Activated T-cell treated with anti-CD3 and anti-CD28 coated beads for 1 hour (primary cell): ENCODE data around the gene TSPAN11.
"Not testable (repeated sequence)": the region's sequence is repeated elsewhere in the genome, so short reads cannot be mapped to it uniquely, and the experiment has no call there.

ENCODE experiments used
- DNase-seq: peaks from one replicate; pipeline ENCODE4 v3.0.0-alpha.2; 2020; ENCODE audit warnings: low read depth

Gene TSPAN11

GRCh38 chr12:31019561-31019960, 93.0 kb downstream of the TSPAN11 start:
- DNase-seq, result no peak

GRCh38 chr12:31019976-31020375, 93.4 kb downstream of the TSPAN11 start:
- DNase-seq, result no peak

- DNase-seq, result no peak
These were observed 94.0 kb downstream of the TSPAN11 start for GRCh38 chr12:31020385-31021166.

GRCh38 chr12:31021181-31021580, 94.6 kb downstream of the TSPAN11 start:
- DNase-seq, result no peak

GRCh38 chr12:31021809-31022494, 95.4 kb downstream of the TSPAN11 start:
- DNase-seq, result no peak

GRCh38 chr12:31023271-31023724, 96.8 kb downstream of the TSPAN11 start:
- DNase-seq, result no peak

DNA sequence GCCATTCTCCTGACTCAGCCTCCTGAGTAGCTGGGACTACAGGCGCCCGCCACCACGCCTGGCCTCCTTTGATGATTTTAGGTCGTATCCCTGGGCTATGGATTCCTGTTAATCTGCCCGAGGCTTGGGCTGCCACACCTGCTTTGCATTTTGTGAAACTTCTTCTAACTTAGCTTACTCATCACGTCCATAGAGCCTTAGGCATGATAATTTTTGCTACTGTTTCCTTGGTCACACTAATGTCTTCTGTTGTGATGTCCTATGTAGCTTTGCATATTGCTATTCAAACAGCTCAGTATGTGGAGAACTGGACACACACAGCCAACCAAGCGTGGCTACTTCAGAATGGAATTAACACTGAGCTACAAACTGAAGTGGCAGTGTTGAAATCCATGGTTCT, 99.7 kb downstream of the TSPAN11 start:
- DNase-seq, result no peak

DNA sequence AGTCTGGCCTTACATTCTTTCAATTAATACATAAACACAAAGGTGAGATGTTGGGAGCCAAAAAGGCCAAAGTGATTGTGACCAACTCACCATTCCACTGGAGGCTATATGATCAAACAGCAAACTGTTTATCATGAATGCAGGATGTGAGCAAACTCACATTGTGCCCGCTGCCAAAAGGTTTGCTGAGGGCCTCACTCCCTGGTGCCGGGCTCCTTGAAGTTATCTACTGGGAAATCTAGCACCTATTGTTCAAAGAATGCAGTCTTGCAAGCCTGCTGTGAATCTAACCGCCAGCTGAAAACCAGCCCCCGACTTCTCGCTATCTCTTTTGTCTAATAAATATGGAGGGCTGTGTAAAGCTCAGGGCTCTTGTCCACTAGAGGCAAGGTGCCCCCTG, 100.5 kb downstream of the TSPAN11 start:
- DNase-seq, result not testable (repeated sequence)

DNA sequence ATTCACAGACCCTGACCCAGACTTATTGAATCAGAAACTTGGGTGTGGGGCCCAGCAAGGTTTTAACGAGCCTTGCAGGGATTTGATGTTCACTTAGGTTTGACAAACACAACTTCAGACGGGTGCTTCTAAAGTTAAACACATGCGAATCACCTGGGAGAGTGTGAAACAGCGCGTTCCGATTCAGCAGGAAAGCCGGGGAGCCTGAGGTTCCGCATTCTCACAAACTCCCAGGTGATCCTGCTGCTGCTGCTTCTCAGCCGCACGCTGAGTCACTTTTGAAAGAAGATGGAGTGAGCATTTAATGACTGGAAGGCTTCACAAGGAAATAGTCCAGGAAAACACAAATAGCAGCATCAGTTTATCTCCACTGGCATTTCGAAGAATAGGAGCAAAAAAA, 102.9 kb downstream of the TSPAN11 start:
- no peak for DNase-seq

DNA sequence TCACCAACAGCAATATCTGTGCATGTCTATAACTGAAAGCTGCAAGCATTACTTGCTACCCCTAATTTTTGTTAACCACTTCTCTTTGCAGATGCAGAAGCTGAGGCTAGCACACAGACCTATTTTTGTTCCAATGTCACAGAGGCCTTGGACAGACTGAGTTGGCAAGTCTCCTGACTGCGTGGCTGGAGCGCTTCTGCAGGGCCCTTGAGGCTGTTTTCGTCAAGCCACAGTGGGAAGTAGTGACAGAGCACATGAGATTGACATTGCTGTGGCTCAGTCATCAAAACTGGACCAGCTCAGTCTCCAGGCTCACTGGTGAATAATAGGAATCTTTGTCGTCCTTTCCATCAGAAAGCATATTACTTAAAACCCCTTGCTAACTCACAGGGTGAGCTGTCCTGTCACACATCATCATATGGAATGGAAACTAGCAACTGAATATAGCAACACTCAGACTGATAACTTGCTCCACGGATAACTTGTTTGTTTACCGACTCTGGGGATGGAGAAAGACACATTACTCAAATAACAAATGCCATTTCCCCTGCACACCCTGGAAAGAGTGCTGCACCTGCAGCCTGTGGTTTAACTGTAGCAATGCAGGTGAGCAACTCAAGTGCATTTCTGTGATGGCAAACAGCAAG, 103.5 kb downstream of the TSPAN11 start:
- DNase-seq, result no peak

- DNase-seq, result no peak
These were observed 105.4 kb downstream of the TSPAN11 start for GRCh38 chr12:31031951-31032335.

DNA sequence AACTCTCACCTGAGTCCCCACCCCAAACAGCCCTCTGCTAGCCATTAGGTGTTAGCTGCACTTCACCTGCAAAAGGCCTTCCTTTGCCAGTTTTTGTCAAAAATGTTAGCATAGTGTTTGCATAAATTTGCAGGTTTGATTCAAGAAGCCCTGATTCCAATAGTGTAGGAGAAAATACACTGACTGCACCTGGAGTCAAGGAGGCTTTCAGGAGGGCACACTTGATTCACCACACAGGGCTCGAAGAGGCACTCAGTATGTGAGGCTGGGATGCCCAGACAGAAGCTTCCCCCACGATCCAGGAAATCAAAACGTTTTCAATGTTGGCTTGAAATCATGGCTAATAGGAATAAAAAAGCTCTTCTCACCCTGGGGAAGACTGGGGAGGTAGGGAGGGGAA, 106.6 kb downstream of the TSPAN11 start:
- DNase-seq, result no peak

DNA sequence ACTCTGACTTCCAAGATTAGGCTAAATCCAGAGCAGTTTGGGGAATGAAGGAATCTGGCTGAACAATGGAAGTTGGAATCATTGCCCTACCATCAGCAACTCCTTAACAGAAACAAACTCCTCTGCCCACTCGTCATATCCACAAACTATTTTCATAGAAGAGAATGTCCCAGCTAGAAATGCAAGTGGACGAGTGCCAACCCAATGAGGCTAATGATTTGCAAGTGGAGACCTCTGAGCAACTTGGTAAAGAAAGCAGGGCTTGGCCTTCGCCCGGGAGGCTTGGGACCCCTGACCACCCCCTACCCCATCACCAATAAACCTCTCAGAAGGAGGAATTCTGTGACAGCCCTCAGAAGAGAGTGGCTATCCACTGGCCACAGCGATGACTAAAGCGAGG, 107.1 kb downstream of the TSPAN11 start:
- no peak for DNase-seq

DNA sequence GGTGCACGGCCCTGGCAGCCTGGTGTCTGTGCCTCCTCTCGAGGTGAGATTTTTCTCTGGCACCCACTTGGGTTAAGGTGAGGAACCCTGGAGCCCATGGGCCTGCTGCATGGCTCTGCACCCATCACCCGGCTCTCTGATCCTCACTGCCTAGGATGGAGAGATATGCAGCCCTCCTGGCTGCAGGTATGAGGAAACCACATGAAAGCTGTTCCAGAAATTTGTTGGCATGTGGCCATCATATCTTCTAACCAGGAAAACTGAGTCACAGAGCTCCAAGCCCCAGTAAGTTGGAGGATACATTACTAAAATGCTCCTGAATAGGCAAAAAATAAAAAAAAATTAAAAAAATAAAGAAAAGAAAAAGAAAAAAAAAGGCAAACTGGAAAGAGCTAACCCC, 107.8 kb downstream of the TSPAN11 start:
- DNase-seq, result no peak

DNA sequence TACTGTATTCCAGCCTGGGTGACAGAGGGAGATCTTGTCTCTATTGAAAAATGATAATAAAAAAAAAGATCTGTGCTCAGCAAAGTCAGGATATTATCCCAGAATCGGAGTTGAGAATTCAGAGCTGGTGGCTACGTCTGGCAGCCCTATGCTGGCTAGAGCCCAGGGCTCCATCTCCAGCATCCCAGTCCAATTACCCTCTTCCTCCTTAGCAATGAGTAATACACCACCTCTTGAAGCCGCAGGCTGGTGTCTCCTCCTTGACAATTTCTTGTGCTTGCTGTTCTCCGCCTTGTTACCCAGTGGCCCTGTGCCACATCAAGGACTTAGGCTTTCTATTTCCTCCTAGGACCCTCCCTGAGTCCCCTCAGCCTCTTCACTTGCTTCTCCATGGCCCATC, 108.7 kb downstream of the TSPAN11 start:
- no peak for DNase-seq

GRCh38 chr12:31035967-31036665, 109.6 kb downstream of the TSPAN11 start:
- DNase-seq, result no peak

DNA sequence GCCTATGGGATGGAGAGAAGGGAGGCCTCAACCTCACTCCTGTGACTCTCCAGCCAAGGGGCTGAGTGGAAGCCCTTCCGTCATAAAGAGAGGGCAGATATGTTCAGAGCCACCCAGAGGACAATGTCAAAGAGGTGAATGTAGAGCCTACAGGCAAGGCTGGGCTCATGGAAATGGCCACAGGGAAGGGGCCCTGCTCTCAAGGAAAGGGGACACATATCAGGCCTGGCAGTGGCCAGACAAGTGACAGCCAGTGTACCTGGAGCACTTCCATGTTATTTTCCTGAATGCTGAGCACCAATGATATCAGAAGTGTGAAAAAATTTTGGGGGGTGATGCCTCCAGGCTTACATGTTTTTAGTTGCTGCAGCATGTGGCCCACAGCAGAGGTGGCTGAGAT, 110.5 kb downstream of the TSPAN11 start:
- DNase-seq, result no peak

DNA sequence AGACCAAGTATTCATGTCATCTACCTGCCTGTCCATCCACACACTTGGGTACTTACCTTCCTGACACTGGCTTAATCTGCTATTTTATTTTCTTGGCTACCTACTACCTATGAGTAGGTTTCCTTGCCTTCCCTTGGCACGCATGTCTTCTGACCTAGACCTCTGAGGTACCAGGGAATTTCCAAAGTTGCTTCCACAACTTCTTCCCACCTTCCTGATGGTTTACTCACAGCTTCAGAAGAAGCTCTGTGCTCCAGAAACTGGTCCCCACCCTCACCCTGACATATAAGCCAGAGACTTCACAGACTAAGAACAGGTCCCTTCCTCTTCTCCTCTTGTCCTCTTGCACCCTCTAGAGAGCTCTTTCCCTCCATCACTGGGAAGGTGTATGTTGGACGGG, 111.4 kb downstream of the TSPAN11 start:
- DNase-seq, result no peak

DNA sequence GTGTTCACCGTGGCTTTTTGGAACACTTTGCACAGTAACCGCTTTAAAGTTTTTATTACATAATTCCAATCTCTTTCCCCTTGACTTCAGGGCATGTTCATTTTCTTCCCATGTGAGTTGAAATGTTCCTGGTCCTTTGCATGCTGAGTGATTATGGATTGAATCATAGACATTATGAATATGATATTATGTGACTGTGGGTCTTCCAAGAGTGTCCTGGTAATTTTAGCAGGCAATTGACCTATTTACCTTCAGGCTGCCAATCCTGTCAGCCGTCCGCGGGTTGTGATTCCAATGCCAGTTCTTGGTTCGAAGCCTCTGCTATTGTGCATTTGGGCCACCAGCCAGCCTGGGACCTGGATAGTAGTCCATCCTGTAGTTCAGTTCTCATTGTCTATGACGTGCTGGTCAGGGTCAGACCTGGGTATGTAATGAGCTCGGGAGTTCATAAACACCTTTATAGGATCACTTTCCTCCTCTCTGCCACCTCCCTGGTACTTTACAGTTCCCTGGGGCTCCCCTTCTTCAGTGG, 114.6 kb downstream of the TSPAN11 start:
- DNase-seq, result no peak
